ENCODE measurements around the gene CAMTA2.

GRCh38 chr17:5023588-5024147 lies 36.2 kb upstream of the CAMTA2 start:
- TF ChIP-seq, protein P1, sequence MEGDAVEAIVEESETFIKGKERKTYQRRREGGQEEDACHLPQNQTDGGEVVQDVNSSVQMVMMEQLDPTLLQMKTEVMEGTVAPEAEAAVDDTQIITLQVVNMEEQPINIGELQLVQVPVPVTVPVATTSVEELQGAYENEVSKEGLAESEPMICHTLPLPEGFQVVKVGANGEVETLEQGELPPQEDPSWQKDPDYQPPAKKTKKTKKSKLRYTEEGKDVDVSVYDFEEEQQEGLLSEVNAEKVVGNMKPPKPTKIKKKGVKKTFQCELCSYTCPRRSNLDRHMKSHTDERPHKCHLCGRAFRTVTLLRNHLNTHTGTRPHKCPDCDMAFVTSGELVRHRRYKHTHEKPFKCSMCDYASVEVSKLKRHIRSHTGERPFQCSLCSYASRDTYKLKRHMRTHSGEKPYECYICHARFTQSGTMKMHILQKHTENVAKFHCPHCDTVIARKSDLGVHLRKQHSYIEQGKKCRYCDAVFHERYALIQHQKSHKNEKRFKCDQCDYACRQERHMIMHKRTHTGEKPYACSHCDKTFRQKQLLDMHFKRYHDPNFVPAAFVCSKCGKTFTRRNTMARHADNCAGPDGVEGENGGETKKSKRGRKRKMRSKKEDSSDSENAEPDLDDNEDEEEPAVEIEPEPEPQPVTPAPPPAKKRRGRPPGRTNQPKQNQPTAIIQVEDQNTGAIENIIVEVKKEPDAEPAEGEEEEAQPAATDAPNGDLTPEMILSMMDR (IDR thresholded peaks at IDR 0.05), result no peak
- no peak for TF ChIP-seq POLR2AphosphoS5 (IDR thresholded peaks at IDR 0.05)
- no peak for TF ChIP-seq EP300 (IDR thresholded peaks at IDR 0.05)
- no peak for TF ChIP-seq POLR2A (IDR thresholded peaks at IDR 0.05; ENCODE audit: low read depth)
